ENCODE measurements around the gene SIRPB2.
A peak's percentile ranks its signal among the peaks of the same experiment; 100 is the strongest.

The SIRPB2 gene

DNA sequence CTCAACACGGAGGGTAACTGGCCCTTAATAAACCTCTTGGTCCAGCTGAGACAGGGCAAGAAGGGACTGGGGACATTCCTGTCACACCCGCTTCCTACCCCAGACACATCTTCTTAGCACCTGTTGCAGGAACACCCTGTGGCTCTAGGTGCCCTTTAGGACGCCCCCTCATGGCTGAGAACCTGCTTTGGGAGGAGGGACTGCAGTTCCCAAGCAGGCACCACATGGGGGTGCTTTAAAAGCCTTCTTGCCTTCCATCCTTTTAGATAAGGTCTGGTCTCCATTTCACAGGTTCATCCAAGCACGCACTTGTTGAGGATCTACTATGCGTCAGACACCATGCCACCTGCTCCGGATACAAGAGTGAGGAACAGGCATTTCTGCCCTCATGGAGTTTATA lies 51.2 kb downstream of the SIRPB2 start:
- peak in 1 of 2 donors; percentile 24 for DNase-seq

DNA sequence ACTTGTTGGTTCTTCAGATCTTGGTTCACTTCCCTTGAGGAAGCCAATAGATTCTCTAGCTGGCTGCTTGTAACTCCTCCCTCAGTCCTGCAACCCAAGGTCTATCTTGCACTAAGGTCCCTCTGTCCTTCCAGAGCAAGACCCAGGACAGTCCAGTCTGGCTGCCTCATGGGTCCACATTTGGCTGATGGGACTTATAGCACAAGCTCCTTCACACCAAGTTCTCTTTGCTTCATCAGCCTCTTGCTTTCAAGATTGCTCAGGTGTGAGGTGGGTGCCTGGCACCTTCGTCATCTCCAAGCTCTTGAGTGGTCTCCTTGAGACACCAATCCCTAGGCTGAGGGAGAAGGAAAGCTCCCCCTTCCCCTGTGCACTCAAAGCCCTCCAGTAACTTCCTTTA lies 52.9 kb downstream of the SIRPB2 start:
- DNase-seq: peak in 1 of 2 donors; percentile 8

DNA sequence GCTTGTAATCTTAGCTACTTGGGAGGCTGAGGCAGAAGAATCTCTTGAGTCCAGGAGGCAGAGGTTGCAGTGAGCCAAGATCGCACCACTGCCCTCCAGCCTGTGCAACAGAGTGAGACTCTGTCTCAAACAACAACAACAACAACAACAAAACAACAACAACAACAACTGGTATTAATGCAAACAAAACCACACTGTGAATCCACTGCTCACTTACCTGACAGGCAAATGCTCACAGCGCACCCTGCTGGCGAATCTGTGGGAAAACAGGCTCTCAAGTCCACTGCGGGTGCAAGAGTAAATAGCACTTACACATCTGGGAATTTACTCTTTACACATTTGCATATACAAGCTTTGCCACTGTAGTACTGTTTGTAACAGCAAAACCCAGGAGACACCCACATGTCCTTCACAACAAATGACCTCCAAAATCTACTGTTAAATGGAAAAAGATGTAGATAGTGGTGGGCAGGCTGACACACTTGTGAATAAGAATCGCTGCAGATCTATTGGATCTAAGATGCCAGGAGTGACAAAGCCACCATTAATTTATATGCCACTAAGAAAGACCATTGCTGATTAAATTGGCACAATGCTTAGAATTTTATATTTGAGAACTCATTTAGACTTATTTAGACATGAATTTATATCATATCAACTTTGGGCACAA lies 53.9 kb downstream of the SIRPB2 start:
- peak; percentile 70 to 84 for DNase-seq

DNA sequence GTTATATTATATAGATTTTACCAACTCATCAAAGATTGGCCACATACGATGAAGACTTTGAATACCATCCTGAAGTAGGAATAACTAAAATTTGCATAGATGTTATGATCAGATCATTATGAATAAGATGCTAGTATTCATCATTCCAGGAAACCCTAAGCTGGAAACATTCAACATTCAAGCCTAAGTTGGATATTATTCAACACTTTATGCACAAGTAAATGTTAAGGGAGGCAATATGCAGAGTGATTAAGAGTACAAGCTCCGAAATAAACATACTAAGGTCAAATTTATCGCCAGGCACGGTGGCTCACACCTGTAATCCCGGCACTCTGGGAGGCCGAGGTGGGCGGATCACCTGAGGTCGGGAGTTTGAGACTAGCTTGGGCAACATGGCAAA lies 55.0 kb downstream of the SIRPB2 start:
- no peak for DNase-seq

DNA sequence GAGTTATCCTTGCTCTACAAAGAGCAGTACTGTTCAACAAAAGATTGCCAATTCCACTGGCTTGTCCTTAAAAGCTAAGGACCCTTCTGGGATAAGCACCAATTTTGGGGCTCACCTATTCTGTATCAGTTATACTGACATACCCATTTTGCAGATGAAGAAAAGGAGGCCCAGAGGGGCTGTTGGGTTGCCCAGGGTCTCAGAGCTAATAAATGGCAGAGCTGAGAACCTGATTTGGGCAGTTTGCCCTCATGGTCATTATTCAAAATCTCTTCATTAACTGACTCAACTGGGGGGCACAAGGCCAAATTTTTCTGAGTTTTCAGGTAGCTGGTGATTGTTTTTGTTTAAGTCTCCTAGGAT lies 55.9 kb downstream of the SIRPB2 start:
- DNase-seq: no peak

DNA sequence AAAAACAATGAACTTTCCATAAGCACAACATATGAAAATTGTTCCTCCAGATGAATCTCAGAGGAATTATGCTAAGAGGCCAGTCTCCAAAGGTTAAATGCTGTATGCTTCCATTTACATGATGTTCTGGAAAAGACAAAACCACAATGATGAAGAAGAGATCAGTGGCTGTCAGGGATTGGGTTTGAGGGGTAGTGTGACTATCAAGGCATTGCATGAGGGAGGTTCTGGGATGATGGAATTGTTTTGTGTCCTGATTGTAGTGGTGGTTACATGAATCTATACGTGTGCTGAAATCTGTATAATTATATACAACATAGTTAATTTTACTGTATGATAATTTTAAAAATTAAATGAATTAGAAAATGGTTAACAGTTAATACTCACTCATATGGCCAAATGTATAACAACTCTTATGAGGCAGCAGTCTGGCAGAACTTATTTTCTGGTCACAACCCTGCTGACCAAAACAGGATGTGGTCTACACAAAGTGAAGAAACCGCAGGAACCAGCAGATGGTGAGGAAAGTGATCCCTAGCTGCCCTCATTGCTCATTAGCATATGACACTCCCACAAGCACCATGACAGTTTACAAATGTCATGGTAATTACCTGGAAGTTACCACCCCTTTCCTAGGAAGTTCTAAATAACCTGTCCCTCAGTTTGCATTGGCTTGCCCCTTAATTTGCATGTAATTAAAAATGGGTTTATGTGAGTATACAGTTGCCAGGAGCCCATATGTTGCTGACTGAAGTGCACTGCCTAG lies 56.5 kb downstream of the SIRPB2 start:
- DNase-seq: peak; percentile 92

DNA sequence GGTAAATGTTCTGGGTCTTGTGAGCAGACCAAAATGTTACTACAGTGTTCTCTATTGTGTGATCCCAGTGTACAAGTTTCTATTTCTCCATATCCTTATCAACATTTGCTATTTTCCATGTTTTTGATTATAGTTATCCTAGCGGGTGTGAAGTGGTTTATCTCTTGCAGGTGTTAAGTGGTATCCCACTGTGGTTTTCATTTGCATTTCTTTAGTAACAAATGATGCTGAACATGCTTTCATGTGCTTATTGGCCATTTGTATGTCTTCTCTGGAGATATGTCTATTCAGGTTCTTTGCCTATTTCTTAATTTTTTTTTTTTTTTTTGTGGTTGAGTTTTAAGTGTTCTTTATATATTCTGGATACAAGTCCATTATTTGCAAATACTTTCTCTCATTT lies 60.1 kb downstream of the SIRPB2 start:
- no peak for DNase-seq

DNA sequence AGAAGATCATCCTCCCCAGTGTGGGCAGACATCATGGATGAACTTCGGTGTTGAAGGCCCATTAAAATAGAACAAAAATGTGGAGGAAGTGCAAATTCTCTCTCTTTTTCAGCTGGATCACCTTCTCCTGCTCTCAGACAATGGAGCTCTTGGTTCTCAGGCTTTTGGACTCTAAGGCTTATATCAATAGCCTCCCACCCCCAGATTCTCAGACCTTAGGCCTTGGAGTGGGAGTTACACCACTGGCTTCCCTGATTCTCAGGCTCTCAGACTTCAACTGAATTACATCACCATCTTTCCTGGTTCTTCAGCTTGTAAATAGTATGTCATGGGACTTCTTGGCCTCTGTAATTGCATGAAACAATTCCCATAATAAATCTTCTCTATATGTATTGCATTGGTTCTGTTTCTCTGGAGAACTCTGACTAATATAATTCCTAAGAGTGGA lies 61.2 kb downstream of the SIRPB2 start:
- peak; percentile 71 to 84 for DNase-seq

DNA sequence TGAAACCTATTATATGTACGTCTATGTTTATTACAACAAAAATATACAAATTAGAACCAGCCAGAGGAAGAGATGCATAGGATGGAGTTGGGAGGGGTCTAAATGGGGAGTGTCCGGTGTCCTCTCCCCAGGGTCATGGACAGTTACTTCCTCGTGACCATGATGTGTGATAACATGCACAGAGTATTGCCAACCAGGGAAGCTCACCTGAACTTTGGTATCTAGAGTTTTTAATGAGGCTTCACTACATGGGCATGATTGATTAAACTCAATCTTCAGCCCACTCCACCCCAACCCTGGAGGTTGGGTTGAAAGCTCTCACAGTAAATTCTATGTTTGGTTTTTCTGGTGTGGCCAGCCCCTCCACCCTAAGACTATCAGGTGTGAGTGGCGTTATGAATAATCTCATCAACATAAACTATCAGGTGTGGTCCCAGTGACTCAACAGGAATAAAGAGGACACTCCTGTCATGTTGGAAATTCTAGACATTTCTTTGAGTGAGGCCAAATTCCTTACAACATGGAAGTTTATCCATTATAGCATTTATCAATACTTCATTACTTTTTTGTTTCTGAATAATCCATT lies 62.0 kb downstream of the SIRPB2 start:
- DNase-seq: no peak

DNA sequence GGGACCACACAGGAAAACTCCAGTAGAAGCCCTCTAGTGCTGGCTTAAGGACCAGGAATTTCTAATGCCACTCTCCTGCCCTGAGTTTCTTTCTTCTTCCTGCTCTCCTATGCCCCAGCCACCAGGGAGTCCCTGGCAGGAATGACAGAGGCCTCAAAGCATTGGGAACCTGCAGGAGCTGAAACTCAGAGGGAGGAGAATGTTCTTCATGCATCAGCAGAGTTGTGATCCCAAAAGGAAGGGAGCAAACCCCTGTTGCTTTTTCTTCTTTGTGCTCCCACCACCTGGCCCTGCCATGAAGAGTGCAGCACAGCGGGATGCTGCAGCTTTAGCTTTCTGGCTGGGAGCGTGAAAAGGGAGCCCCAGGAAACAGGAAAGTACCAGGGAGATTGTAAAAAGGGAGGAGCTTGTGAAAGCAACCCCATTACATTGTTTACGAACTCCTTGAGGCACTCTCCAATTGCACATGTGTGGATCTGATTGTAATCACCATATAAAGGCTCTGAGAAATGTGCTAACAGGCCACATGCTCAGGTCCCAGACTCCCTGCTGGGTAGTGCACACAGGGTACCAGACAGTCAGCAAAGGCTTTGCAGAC lies 63.7 kb downstream of the SIRPB2 start:
- no peak for DNase-seq

DNA sequence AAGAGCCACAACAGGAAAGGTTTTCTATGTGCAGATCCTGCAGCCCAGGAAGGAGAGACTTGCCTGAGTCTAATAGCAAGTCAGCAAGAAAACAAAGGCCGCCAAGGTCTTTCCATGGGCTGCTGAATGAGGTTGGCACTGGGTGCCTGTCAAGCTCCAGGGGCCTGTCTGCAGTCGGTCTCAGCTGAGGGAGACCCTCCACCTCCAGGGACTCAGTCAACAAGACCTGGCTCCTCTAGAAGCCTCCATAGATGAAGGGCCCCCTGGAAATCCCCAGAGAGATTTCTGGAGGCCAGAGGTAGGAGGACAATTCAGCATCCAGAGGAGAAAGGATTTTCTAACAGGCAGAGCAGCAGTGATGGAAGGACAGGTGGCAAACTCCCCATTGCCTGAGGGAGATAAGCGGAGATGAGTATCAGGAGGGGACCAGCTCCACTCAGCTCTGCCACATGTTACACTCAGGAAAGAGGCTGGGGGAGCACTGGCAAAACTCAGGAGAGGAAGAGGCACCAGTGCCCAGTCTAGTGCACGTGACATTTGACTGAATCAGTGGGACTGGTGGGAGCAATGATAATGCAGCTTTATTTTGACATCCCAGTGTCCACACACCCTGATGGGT lies 64.9 kb downstream of the SIRPB2 start:
- DNase-seq: no peak
